Liver (tissue), 9 donors: ENCODE data around the gene BLOC1S3. TPM values are rescaled to one million over a fixed set of nuclear protein-coding genes. Genes with fewer than 3 reads are reported as not detected.

ENCODE experiments used
- DNase-seq: peaks from one replicate; pipeline ENCODE4 v3.0.0-alpha.2; 2017; ENCODE audit warnings: low spot score
- H3K27ac ChIP-seq, 2 donors: one replicate each; pipeline ENCODE4 v1.7.0; 2013; ENCODE audit warnings: inconsistent platforms in 2 of 2, low read length in 2 of 2, control low read depth in 1 of 2, low read depth in 1 of 2, mild to moderate bottlenecking in 1 of 2
- H3K27me3 ChIP-seq, 4 donors: one replicate each; pipeline versions ENCODE4 v1.6.1 to v1.7.0; 2013; ENCODE audit warnings: low read length in 3 of 4, inconsistent platforms in 1 of 4, mild to moderate bottlenecking in 1 of 4, moderate library complexity in 1 of 4; ENCODE audit not compliant: control insufficient read depth in 4 of 4, insufficient read depth in 4 of 4
- H3K36me3 ChIP-seq, 4 donors: one replicate each; pipeline versions ENCODE4 v1.6.1 to v1.7.0; 2013; ENCODE audit warnings: low read length in 3 of 4, mild to moderate bottlenecking in 3 of 4, low read depth in 1 of 4, moderate library complexity in 1 of 4; ENCODE audit not compliant: control insufficient read depth in 4 of 4, insufficient read depth in 3 of 4
- H3K4me1 ChIP-seq, 4 donors: one replicate each; pipeline versions ENCODE4 v1.6.1 to v1.7.0; 2013; ENCODE audit warnings: low read length in 3 of 4, mild to moderate bottlenecking in 3 of 4, moderate library complexity in 1 of 4; ENCODE audit not compliant: control insufficient read depth in 4 of 4, insufficient read depth in 4 of 4
- H3K4me3 ChIP-seq, 3 donors: one replicate each; pipeline versions ENCODE4 v1.6.1 to v1.7.0; 2013; ENCODE audit warnings: low read length in 3 of 3, control low read depth in 1 of 3, low read depth in 1 of 3, mild to moderate bottlenecking in 1 of 3
- H3K9ac ChIP-seq, 2 donors: one replicate each; pipeline ENCODE4 v1.7.0; 2013; ENCODE audit warnings: low read length in 2 of 2, mild to moderate bottlenecking in 2 of 2, moderate library complexity in 2 of 2, control low read depth in 1 of 2, low read depth in 1 of 2
- H3K9me3 ChIP-seq, 4 donors: one replicate each; pipeline versions ENCODE4 v1.6.1 to v1.7.0; 2013; ENCODE audit warnings: low read length in 3 of 4; ENCODE audit not compliant: control insufficient read depth in 4 of 4
- EGR1 ChIP-seq, 2 donors: IDR thresholded peaks; 2 replicates each; pipeline ENCODE4 v1.6.1; 2016 to 2018; ENCODE audit warnings: antibody characterized with exemption in 2 of 2, low read depth in 2 of 2
- FOXA1 ChIP-seq: IDR thresholded peaks from 2 replicates; pipeline ENCODE4 v1.6.1; 2016; ENCODE audit warnings: antibody characterized with exemption
- FOXA2 ChIP-seq: IDR thresholded peaks from 2 replicates; pipeline ENCODE4 v1.6.1; 2016; ENCODE audit warnings: antibody characterized with exemption
- GABPA ChIP-seq, 2 donors: IDR thresholded peaks in 1 of 2; conservative IDR thresholded peaks in 1 of 2; 2 replicates each; pipeline ENCODE4 v1.6.1; 2016; ENCODE audit warnings: antibody characterized with exemption in 2 of 2, mild to moderate bottlenecking in 1 of 2, moderate library complexity in 1 of 2
- HNF4G ChIP-seq: IDR thresholded peaks from 2 replicates; pipeline ENCODE4 v1.6.1; 2016; ENCODE audit warnings: antibody characterized with exemption
- JUND ChIP-seq, 2 donors: IDR thresholded peaks; 2 replicates each; pipeline ENCODE4 v1.6.1; 2016; ENCODE audit warnings: antibody characterized with exemption in 2 of 2
- RAD21 ChIP-seq, 2 donors: IDR thresholded peaks; 2 replicates each; pipeline ENCODE4 v1.6.1; 2016; ENCODE audit warnings: antibody characterized with exemption in 2 of 2, mild to moderate bottlenecking in 2 of 2
- RXRA ChIP-seq, 2 donors: IDR thresholded peaks; 2 replicates each; pipeline ENCODE4 v1.6.1; 2017 to 2018; ENCODE audit warnings: antibody characterized with exemption in 2 of 2, mild to moderate bottlenecking in 1 of 2
- SP1 ChIP-seq: IDR thresholded peaks from 2 replicates; pipeline ENCODE4 v1.6.1; 2018; ENCODE audit warnings: antibody characterized with exemption, mild to moderate bottlenecking
- TAF1 ChIP-seq: conservative IDR thresholded peaks from 2 replicates; pipeline ENCODE4 v1.6.1; 2016; ENCODE audit warnings: antibody characterized with exemption, mild to moderate bottlenecking
- ZBTB33 ChIP-seq: IDR thresholded peaks from 2 replicates; pipeline ENCODE4 v1.6.1; 2016; ENCODE audit warnings: antibody characterized with exemption
- WGBS: extraction: QIAGEN DNeasy Blood & Tissue Kit; methylation state at CpG from one replicate; pipeline ENCODE4 v1.1.7; 2013; 5-methylcytosine and 5-hydroxymethylcytosine counted together
- polyA plus RNA-seq, 2 donors: library from polyadenylated mRNA; stranded (reverse) in 1 of 2; unstranded in 1 of 2; fragments of 200-250 nt in 1 of 2; fragments of >200 nt in 1 of 2; fragmentation: Nextera tagmentation in 1 of 2; extraction: Ambion mirVana in 1 of 2; gene quantifications; one replicate each; pipeline versions ENCODE4 v1.2.1 to v1.2.3, GENCODE V29; 2013 to 2015
- total RNA-seq, 2 donors: library from RNA; depleted of rRNA; stranded (reverse); fragments of >200 nt; gene quantifications; one replicate each; pipeline ENCODE4 v1.2.3, GENCODE V29; 2014
- TF ChIP-seq, protein P1 (sequence below): IDR thresholded peaks from 2 replicates; pipeline ENCODE4 v1.6.1; 2016; ENCODE audit warnings: antibody characterized with exemption
- TF ChIP-seq, protein P2 (sequence below): fragments of 150-350 bp; IDR thresholded peaks from 2 replicates; pipeline ENCODE4 v1.5.1; 2017; ENCODE audit warnings: improper control_type of control experiment, low read depth, low read length; ENCODE audit not compliant: missing input control
- TF ChIP-seq, protein P3 (sequence below): IDR thresholded peaks from 2 replicates; pipeline ENCODE4 v1.6.1; 2016; ENCODE audit warnings: antibody characterized with exemption, mild to moderate bottlenecking
- donor health status: healthy.
- donor health status: healthy.
- donor health status: healthy.
- donor health status: healthy.
- donor health status: healthy.

The BLOC1S3 gene
- total and polyA plus RNA-seq, 4 donors: 2.7 to 4.6 (median 4.2) TPM

DNA sequence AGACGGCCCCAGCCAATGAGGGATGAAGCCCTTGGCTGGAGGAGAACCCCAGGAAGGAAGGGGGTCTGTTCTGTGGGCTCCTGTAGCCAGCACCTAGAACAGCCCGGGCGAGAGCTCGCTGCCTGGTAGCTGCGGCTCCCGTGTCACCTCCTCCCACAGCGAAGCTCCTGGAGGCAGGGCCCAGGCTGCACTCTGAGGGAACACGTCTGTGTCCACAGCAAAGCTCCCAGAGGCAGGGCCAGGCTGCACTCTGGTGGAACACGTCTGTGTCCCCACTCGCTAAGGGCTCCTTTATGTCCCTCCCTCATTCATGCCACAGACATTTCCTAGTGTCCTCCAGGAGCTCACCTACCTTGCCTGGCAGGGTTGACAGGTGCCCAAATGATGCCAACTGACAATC is 9.0 kb upstream of the BLOC1S3 start:
- DNase-seq: no peak
- WGBS: 96% methylated on average over 10 of the region's 10 CpGs

GRCh38 chr19:45170146-45171106 is 8.2 kb upstream of the BLOC1S3 start:
- WGBS: 88% methylated on average over 21 of the region's 21 CpGs
- H3K9ac ChIP-seq: no peak overlapping the region
- H3K36me3 ChIP-seq: no peaks in the 10 kb centered on the region
- DNase-seq: no peak
- no peak for TF ChIP-seq TAF1
- no peak for TF ChIP-seq ZBTB33
- no peaks in the 10 kb centered on the region for H3K27me3 ChIP-seq
- no peak overlapping the region for H3K27ac ChIP-seq
- peaks cover 0 to 4% (median 0%) of the 10 kb centered on the region in 4 donors for H3K4me1 ChIP-seq
- H3K9me3 ChIP-seq: no peaks in the 10 kb centered on the region
- no peak overlapping the region for H3K4me3 ChIP-seq

More for the DNA sequence above, 9.0 kb upstream of the BLOC1S3 start:
- Histone ChIP-seq H3K4me1 (peaks cover 0 to 4% (median 0%) of the 10 kb centered on the region in 4 donors), H3K4me3 (no peak overlapping the region), H3K27me3 (no peaks in the 10 kb centered on the region), H3K27ac (no peak overlapping the region), H3K9ac (no peak overlapping the region), H3K9me3 (no peaks in the 10 kb centered on the region), H3K36me3 (no peaks in the 10 kb centered on the region)
- TF ChIP-seq RAD21 (IDR thresholded peaks at IDR 0.05) (no peak), RXRA (IDR thresholded peaks at IDR 0.05) (no peak), FOXA2 (no peak), ZBTB33 (no peak)
- TF ChIP-seq, protein P1, sequence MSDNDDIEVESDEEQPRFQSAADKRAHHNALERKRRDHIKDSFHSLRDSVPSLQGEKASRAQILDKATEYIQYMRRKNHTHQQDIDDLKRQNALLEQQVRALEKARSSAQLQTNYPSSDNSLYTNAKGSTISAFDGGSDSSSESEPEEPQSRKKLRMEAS: no peak

DNA sequence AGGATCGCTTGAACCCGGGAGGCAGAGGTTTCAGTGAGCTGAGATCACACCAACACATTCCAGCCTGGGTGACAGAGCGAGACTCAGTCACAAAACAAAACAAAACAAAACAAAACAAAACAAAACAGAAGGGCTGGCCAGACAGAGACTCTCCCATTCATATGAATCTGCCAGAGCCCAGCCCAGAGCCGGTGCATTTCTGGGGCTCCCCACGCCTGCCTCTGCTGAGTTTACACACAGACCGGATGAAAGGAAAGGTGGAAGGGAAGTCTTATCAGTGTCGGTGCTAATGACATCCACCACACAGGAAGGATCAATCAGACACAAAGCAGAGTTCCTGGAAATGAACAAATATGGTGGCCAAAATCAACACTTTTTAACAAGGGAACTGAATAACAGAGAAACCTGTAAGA is 7.4 kb upstream of the BLOC1S3 start:
- Histone ChIP-seq H3K27me3 (no peaks in the 10 kb centered on the region), H3K36me3 (no peaks in the 10 kb centered on the region), H3K9ac (no peak overlapping the region), H3K4me3 (no peak overlapping the region), H3K27ac (no peak overlapping the region), H3K9me3 (no peaks in the 10 kb centered on the region), H3K4me1 (peaks cover 0 to 4% (median 0%) of the 10 kb centered on the region in 4 donors)
- DNase-seq: no peak
- 57% methylated on average over 7 of the region's 7 CpGs for WGBS
- TF ChIP-seq RAD21 (IDR thresholded peaks at IDR 0.05) (no peak), EGR1 (IDR thresholded peaks at IDR 0.05; ENCODE audit: low read depth in 2 of 2) (no peak), FOXA1 (no peak), RXRA (IDR thresholded peaks at IDR 0.05) (no peak), HNF4G (no peak), GABPA (IDR thresholded peaks at IDR 0.05 in 1 of 2, conservative IDR thresholded peaks at IDR 0.05 in 1 of 2) (no peak), SP1 (no peak), JUND (IDR thresholded peaks at IDR 0.05) (no peak)
- TF ChIP-seq, protein P1: no peak
- TF ChIP-seq, protein P2, sequence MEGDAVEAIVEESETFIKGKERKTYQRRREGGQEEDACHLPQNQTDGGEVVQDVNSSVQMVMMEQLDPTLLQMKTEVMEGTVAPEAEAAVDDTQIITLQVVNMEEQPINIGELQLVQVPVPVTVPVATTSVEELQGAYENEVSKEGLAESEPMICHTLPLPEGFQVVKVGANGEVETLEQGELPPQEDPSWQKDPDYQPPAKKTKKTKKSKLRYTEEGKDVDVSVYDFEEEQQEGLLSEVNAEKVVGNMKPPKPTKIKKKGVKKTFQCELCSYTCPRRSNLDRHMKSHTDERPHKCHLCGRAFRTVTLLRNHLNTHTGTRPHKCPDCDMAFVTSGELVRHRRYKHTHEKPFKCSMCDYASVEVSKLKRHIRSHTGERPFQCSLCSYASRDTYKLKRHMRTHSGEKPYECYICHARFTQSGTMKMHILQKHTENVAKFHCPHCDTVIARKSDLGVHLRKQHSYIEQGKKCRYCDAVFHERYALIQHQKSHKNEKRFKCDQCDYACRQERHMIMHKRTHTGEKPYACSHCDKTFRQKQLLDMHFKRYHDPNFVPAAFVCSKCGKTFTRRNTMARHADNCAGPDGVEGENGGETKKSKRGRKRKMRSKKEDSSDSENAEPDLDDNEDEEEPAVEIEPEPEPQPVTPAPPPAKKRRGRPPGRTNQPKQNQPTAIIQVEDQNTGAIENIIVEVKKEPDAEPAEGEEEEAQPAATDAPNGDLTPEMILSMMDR: no peak
- TF ChIP-seq, protein P3, sequence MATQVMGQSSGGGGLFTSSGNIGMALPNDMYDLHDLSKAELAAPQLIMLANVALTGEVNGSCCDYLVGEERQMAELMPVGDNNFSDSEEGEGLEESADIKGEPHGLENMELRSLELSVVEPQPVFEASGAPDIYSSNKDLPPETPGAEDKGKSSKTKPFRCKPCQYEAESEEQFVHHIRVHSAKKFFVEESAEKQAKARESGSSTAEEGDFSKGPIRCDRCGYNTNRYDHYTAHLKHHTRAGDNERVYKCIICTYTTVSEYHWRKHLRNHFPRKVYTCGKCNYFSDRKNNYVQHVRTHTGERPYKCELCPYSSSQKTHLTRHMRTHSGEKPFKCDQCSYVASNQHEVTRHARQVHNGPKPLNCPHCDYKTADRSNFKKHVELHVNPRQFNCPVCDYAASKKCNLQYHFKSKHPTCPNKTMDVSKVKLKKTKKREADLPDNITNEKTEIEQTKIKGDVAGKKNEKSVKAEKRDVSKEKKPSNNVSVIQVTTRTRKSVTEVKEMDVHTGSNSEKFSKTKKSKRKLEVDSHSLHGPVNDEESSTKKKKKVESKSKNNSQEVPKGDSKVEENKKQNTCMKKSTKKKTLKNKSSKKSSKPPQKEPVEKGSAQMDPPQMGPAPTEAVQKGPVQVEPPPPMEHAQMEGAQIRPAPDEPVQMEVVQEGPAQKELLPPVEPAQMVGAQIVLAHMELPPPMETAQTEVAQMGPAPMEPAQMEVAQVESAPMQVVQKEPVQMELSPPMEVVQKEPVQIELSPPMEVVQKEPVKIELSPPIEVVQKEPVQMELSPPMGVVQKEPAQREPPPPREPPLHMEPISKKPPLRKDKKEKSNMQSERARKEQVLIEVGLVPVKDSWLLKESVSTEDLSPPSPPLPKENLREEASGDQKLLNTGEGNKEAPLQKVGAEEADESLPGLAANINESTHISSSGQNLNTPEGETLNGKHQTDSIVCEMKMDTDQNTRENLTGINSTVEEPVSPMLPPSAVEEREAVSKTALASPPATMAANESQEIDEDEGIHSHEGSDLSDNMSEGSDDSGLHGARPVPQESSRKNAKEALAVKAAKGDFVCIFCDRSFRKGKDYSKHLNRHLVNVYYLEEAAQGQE: no peak
